ENCODE data around the gene CDK5RAP2.

The CDK5RAP2 gene

DNA sequence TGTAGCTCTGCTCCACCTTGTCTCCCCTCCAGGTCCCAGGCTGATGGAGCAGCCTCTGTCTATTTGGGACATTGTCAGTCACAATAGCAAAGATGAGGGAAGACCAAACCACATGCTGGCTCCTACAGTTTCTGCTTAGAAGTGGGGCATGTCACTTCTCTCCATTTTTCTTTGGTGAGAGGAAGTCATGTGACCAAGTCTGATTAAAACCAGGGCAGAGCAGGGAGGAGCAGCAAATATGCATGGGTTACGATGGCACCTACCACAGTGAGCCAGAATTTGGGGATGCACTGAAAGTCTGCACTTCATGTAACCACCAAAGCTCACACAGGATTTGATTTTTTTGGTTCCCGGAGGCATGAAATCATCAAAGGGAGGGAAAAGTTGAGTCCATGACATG, 234.6 kb downstream of the CDK5RAP2 start:
- no peak for DNase-seq (ENCODE audit: low spot score)

DNA sequence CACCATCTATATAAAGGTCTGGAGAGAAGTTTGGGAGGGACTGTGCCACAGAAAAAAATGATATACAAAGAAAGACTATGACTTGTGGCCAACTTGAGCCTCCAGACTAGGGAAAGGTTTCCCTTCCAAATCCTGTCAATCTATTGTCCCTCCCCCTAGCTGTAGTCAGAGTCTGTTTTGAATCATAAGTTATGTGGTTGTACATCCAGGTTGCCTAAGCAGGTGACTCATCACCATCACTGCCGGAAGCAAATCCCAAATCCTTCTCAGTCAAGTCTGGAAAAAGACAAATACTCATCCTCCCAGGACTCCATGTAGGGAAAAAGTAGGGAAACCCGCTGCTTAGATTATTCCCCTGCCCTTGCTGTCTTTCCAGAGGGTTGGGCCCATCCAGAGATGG, 235.7 kb downstream of the CDK5RAP2 start:
- no peak for DNase-seq (ENCODE audit: low spot score)

DNA sequence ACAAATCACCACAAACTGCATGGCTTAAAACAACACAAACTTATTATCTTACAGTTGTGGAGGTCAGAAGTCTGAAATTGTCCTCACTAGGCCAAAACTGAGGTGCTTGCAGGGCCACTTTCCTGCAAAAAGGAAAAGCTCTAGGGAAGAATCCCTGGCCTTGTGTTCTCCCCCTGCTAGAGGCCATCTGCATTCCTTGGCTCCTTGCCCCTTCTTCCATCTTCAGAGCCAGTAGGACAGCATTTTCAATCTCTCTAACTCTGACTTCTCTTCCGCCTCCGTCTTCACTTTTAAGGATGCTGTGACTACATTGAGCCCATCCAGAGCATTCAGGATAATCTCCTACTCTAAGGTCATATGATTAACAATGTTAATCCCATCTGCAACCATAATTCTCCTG, 236.6 kb downstream of the CDK5RAP2 start:
- DNase-seq (ENCODE audit: low spot score): no peak

Data from left forelimb (tissue), 1 donor.